ENCODE results near the gene EGLN1.

EGLN1 gene

DNA sequence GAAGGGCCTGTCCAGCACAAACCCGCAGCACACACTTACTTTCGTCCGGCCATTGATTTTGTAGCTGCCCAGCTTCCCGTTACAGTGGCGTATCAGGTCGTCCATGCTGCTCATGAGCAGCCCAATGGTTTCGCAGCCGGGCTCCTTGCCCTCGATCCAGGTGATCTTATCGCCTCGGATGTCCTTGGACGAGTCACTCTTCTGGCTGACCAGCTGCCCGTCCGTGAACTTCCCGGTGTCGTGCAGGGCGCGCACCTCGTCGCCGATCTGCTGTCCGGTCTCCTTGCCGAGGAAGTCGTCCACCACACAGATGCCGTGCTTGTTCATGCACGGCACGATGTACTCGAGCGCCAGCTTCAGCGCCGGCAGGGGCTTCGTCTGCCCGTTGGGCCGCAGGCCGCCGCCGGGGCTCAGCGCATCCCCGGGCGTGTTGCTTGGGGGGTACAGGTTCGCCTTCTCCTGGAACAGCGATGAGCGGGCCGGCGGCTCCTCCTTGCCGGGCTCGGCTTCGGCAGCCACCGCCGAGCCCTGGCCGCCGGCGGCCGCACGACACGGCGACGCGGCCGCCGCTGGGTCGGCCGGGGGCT is 1.0 kb downstream of the EGLN1 start:
- DNase-seq = peak; percentile 36

GRCh38 chr1:231420299-231420958 is 1.7 kb downstream of the EGLN1 start:
- no peak for DNase-seq

- DNase-seq = no peak
Measured at GRCh38 chr1:231419738-231420298, 2.3 kb downstream of the EGLN1 start.

DNA sequence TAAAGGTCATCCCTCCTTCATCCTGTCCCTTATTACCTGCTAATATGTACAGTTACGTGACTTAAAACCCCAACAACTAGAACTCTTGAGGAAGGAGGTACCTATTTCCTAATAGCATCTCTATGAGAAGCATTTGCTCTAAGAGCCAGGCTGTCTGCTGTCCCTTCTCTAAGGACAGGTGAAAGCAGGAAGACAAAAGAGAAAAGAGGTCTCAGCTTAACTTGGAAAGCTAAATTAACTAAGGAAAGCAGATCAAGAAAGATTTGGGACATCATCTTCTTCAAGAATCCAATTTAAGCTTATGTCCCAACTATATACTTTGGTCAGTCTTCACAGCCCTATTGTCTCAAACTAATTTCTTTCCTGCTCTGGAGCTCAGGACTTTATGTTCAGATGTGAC is 2.9 kb downstream of the EGLN1 start:
- DNase-seq = no peak

DNA sequence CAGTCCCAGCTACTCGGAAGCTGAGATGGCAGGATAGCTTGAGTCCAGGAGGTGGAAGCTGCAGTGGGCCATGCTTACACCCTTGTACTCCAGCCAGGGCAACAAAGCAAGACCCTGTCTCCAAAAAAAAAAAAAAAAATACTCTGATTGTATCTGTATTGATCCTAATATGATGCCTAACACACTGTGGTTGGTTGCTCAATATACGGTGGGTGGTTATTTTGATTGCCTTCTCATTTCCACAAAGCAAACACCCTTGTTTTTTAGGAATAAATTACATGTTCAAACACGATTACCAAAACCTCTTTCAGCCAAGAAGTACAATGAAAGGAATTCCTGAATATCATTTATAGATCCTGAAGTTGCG is 3.4 kb downstream of the EGLN1 start:
- no peak for DNase-seq

DNA sequence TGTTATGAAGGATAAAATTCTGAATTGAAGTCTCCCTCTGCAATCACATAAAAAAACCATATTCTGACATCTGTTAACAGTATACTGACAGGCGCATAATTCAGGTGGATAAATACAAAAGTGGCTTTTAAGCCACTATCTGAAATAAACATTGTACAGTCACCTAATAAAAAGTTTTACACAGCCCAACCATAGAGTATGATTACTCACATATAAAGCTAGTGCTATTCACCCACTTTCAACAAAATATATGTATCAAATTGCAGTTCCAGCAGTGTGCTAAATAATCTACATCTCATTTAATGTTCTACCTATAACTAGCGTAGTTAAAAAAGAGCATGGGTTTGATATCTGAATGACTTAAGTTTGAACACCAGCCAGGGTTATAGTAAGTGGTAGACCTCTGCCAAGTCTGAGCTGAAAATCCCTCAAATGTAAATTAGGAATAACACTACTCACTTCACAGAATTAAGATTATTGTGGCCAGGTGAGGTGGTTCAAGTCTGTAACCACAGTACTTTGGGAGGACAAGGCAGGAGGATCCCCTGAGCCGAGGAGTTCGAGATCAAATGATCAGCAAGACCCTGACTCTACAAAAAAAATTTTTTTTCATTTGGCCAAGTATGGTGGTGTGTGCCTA is 3.9 kb downstream of the EGLN1 start:
- DNase-seq = no peak

DNA sequence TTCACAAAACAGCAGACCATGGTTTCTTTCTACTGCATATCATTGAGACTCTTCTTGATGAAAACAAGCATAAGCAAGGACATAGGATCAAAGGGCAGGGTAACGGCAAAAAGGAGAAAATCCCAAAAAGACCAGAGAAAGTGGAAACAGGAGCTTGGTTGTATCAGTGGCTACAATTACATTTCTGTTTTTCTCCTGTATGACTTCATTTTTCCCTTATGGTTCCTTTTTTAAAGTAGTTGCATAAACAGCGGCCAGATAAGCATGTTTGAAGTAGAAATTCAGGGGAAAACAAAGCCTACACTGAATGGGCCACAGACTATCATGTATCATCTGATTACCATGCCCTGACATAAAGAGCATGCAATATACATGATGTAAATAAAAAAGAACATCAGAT is 4.6 kb downstream of the EGLN1 start:
- no peak for DNase-seq

GRCh38 chr1:231416901-231417300 is 5.2 kb downstream of the EGLN1 start:
- no peak for DNase-seq

DNA sequence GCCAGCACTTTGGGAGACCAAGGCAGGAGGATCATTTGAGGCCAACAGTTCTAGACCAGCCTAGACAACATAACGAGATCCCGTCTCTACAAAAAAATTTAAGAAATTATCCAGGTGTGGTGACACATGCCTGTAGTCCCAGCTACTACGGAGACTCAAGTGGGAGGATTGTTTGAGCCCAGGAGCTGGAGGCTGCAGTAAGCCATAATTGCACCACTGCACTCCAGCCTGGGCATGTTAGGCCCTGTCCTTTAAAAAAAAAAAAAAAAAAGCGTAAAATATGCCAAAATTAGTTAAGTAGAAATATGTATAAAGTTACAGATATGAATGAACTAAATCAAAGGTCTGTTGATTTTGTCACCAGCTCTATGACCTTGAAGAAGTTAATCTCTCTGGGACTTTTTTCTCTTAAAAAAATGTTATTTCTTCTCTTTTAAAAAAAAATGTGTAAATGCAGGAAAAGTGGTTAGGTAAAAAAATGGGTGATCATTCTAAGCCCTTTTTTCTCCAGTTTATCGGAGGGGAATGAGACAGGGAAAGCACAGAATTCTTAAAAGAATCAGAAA is 7.0 kb downstream of the EGLN1 start:
- DNase-seq = no peak

GRCh38 chr1:231414260-231415016 is 7.6 kb downstream of the EGLN1 start:
- no peak for DNase-seq

DNA sequence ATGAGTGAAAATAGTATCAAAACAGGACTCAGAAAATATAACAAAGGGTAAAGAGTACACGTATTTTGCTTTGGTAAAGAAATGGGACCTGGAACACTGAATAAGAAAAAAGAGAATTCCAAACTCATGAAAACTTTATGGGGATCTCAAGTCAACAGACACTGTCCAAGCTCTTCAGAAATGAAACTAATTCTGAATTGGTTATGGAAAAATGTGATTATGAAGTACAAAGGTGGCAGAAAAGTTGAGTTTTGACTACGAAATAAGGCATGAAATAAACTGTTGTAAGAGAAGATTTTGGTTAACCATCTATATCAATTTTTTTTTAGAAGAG is 8.4 kb downstream of the EGLN1 start:
- DNase-seq = no peak

- no peak for DNase-seq
Measured at GRCh38 chr1:231411036-231411531, 11.0 kb downstream of the EGLN1 start.

DNA sequence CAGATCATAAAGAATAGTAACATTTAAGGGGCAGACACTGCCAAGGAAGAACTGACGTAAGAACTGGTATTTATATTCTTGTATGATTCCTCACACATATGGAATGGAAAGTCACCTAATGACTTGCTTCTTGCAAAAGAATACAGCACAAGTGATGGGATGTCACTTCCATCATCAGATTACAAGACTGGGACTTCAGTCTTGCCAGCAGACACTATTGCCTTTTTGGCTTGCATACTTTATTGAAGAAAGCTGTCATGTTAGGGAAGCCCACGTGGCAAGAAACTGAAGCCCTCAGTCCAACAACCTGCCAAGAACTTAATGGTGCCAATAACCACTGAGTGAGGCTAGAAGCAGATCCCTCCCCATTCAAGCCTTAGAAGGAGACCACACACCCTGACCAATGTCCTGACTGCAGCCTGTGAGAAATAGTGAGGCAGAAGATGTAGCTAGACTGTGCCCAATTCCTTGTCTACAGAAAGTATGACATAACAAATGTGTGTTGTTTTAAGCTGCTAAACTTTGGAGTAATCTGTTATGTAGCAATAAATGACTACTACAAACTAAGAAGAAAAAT is 12.0 kb downstream of the EGLN1 start:
- DNase-seq = no peak

DNA sequence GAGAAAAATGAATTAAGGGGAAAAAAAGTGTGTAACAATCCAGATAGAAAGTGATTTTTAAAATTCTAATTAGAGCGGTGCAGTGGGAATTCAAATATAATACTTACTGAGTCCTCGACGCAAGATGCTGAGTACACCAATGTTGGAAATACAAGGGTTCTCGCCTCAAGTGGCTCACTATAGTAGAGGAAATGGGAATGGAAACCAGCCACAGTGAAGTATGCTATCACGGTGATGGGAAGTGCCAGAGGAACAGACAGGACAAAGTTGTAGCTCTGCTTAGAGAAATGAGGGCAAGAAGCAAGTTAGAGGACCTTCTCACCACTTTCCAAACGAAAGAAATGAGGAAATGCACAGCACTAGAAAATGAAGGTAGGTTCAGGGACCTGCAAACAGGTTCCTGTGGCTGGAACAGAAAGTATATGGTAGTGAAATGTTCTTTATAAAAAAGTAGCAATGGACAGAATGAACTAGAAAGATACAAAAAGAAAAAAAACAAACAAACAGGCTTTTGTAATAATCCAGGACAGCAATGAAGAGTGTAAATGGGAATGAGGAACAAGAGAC is 13.5 kb downstream of the EGLN1 start:
- DNase-seq = no peak

DNA sequence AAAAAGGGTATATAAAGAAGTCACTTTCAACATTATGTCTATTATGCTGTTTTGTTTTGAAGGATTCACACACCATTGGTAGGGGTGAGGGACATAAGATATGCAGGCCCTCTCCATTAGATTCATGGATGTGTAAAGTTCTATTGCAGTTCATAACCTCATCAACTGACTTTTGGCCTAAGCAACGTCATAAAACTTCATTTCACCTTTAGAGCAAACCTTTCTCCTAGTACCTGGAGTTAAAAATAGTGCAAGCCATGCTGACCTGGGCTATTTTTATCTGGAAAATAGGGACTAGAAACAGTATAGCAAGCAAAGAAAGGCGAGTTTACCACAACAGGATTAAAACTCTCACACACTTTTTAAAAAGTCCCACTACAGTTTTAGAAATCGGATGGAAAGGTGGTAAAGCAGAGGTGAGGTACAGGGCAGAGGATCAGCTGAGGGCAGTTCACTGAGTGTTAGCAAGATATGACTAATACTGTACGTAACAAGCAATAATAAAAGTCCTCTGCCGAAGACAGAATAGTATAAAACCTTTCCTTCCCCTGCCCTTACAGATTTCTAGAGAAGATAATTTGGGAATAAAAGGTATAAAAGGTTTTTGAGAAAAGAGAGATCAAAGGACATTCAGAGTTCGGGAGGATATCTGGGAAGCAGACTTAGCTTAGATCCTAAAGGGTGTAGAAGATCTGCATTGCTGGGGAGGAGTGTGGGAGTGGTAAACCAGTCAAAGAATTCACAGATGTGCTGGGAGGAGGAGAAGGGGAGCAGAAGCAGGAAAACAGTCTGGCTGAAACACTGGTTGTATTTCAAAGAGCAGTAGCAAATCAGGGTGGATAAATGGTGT is 14.3 kb downstream of the EGLN1 start:
- DNase-seq = no peak

- no peak for DNase-seq
Measured at GRCh38 chr1:231407049-231407448, 15.0 kb downstream of the EGLN1 start.

GRCh38 chr1:231404318-231404717 is 17.8 kb downstream of the EGLN1 start:
- no peak for DNase-seq

DNA sequence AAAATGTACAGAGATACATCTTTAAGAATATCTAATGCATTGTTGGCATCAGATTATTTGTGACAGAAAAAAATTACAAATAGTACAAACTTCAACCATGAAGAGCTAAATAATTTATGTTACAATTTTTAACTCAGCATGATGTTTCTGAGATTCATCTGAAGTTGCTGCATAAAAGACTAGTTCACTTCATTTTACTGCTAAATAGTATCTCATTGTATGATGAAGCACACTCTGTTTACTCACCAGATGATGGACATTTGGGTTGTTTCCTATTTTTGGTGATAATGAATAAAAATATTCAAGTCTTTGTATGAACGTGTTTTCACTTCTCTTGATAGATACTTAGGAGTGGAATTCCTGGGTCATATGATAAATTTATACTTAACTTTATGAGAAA is 20.6 kb downstream of the EGLN1 start:
- DNase-seq = no peak

GRCh38 chr1:231397886-231398671 is 24.0 kb downstream of the EGLN1 start:
- DNase-seq = no peak

- no peak for DNase-seq
Measured at GRCh38 chr1:231396643-231397042, 25.4 kb downstream of the EGLN1 start.

GRCh38 chr1:231395998-231396390 is 26.1 kb downstream of the EGLN1 start:
- no peak for DNase-seq

Measured in NCI-H2227 treated with DMSO at 0.1 percent for 48 hours (cell line).